ENCODE results near the gene CXXC5. TPM values are rescaled to one million over a fixed set of nuclear protein-coding genes. Genes with fewer than 3 reads are reported as not detected.
A peak's percentile ranks its signal among the peaks of the same experiment; 100 is the strongest.

Gene CXXC5
- total RNA-seq, 2 donors from 2014 or later = 58.5 to 62.5 TPM

- Histone ChIP-seq H3K9me3 (no peaks in the 10 kb centered on the region), H3K27ac (no peak overlapping the region), H3K4me3 (no peak overlapping the region), H3K4me1 (ENCODE audit: control insufficient read depth in 1 of 2, low read depth in 2 of 2) (peaks cover 20 to 26% of the 10 kb centered on the region in 2 donors), H3K36me3 (no peaks in the 10 kb centered on the region), H3K27me3 (replicated peaks; ENCODE audit: insufficient read depth) (no peaks in the 10 kb centered on the region)
- no peak for DNase-seq (ENCODE audit: low spot score)
- ATAC-seq (ENCODE audit: insufficient number of reproducible peaks, low FRiP score, low read depth) = no peak
- peak; percentile 97 for TF ChIP-seq CTCF (IDR thresholded peaks at IDR 0.05)
These were observed 14.7 kb upstream of the CXXC5 start for GRCh38 chr5:139633295-139634027.

DNA sequence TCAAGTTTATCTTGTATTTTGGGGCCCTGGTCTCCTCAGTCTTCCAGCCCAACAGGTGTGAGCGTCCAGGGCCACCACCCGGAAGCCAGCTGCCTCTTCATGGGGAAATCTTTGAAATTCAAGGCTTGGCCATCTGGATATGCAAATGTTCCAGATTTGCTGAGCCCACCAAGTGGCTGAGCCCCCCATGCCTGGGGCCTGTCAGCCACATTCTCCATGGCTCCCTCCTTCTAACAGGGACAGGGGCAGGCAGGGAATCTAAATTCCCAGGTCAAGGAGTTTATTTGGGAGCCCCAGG, 14.2 kb upstream of the CXXC5 start:
- ATAC-seq (ENCODE audit: insufficient number of reproducible peaks, low FRiP score, low read depth) (no peak), DNase-seq (ENCODE audit: low spot score) (no peak)
- Histone ChIP-seq H3K4me1 (ENCODE audit: control insufficient read depth in 1 of 2, low read depth in 2 of 2) (peaks cover 25 to 32% of the 10 kb centered on the region in 2 donors), H3K4me3 (no peak overlapping the region), H3K36me3 (no peaks in the 10 kb centered on the region), H3K9me3 (no peaks in the 10 kb centered on the region), H3K27me3 (replicated peaks; ENCODE audit: insufficient read depth) (no peaks in the 10 kb centered on the region), H3K27ac (no peak overlapping the region)
- no peak for TF ChIP-seq CTCF (IDR thresholded peaks at IDR 0.05)

- no peak overlapping the region for H3K27ac ChIP-seq
- H3K36me3 ChIP-seq = no peaks in the 10 kb centered on the region
- peaks cover 25 to 37% of the 10 kb centered on the region in 2 donors for H3K4me1 ChIP-seq (ENCODE audit: control insufficient read depth in 1 of 2, low read depth in 2 of 2)
- no peaks in the 10 kb centered on the region for H3K9me3 ChIP-seq
- no peaks in the 10 kb centered on the region for H3K27me3 ChIP-seq (replicated peaks; ENCODE audit: insufficient read depth)
- H3K4me3 ChIP-seq = no peak overlapping the region
- TF ChIP-seq CTCF (IDR thresholded peaks at IDR 0.05) = no peak
- no peak for DNase-seq (ENCODE audit: low spot score)
- ATAC-seq (ENCODE audit: insufficient number of reproducible peaks, low FRiP score, low read depth) = no peak
These were observed 13.6 kb upstream of the CXXC5 start for GRCh38 chr5:139634541-139634940.

DNA sequence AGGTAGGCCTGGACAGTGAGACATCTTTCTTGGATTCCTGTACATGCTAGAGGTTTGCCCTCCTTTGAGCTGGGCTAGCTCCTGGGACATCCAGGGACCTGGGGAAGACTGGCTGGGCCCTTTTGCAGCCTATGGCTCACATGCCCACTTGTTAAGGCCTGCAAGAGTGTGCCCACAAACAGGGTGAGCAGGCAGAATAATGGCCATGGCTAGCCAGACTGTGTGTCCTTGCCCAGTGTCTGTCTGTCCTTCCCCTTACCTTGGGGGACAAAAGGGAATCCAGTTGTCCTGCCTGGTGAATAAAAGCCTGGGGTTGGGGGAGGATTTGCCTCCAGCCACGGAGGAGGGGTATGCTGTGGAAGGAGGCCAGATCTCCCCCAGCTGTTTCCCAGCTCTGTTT, 13.0 kb upstream of the CXXC5 start:
- ATAC-seq (ENCODE audit: insufficient number of reproducible peaks, low FRiP score, low read depth) = no peak
- Histone ChIP-seq H3K27ac (peak overlapping the region in 1 of 2 donors; percentile 23), H3K4me1 (ENCODE audit: control insufficient read depth in 1 of 2, low read depth in 2 of 2) (peaks cover 25 to 40% of the 10 kb centered on the region in 2 donors)

More for the DNA sequence above, 13.0 kb upstream of the CXXC5 start:
- no peak for DNase-seq (ENCODE audit: low spot score)
- no peak overlapping the region for H3K4me3 ChIP-seq
- no peaks in the 10 kb centered on the region for H3K27me3 ChIP-seq (replicated peaks; ENCODE audit: insufficient read depth)
- TF ChIP-seq CTCF (IDR thresholded peaks at IDR 0.05) = no peak
- no peaks in the 10 kb centered on the region for H3K36me3 ChIP-seq
- H3K9me3 ChIP-seq = no peaks in the 10 kb centered on the region

All from thoracic aorta (tissue), 2 donors.